ENCODE results near the gene FAM170A. TPM values are rescaled to one million over a fixed set of nuclear protein-coding genes. Genes with fewer than 3 reads are reported as not detected.

Gene FAM170A
- total RNA-seq, 6 experiments from 2014 or later: 0.19 to 0.24 TPM; not detected in 4

DNA sequence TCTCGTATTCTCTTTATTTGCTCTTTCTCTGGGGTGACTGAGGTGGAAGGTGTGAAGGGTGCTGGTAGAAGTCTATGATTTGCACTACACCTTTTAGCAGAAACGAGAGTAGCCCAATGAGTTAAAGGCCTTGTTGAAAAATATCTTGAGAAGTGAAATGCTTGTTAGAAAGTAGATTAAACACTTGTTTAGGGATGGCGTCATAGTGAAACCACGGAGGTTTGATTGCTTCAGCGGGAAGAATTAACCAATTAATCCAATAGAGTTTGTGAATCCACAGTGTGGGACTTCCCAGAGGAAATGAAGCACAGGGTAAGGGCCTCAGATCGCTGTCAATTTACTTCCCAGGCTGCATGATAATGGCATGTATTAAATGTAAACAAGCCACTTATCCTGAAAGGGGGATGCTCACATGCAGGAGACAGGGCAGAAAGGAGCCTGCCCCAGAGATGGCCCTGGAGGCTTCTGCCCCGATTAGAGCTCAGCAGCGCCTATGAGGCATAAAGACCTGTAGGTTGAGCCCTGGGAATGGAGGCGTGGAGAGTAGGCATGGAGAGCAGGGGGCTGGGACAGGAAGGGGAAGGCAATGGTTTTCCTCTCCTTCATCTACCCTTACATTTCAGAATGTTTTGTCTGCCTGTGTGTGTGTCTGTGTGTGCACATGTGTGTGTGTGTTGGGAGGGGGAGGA lies 1.5 kb downstream of the FAM170A start:
- 39% methylated on average over 9 of the region's 9 CpGs for WGBS (ENCODE audit: insufficient coverage, low coverage, low lambda C conversion rate, missing lambda C conversion rate)
- Histone ChIP-seq H3K4me1 (no peaks in the 10 kb centered on the region), H3K27me3 (no peaks in the 10 kb centered on the region), H3K4me3 (no peak overlapping the region), H3K27ac (no peak overlapping the region), H3K36me3 (no peaks in the 10 kb centered on the region), H3K9me3 (no peaks in the 10 kb centered on the region)
- ATAC-seq: no peak
- no peak for DNase-seq
- no peak for TF ChIP-seq POLR2A (IDR thresholded peaks at IDR 0.05)
- TF ChIP-seq, protein P1, sequence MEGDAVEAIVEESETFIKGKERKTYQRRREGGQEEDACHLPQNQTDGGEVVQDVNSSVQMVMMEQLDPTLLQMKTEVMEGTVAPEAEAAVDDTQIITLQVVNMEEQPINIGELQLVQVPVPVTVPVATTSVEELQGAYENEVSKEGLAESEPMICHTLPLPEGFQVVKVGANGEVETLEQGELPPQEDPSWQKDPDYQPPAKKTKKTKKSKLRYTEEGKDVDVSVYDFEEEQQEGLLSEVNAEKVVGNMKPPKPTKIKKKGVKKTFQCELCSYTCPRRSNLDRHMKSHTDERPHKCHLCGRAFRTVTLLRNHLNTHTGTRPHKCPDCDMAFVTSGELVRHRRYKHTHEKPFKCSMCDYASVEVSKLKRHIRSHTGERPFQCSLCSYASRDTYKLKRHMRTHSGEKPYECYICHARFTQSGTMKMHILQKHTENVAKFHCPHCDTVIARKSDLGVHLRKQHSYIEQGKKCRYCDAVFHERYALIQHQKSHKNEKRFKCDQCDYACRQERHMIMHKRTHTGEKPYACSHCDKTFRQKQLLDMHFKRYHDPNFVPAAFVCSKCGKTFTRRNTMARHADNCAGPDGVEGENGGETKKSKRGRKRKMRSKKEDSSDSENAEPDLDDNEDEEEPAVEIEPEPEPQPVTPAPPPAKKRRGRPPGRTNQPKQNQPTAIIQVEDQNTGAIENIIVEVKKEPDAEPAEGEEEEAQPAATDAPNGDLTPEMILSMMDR (IDR thresholded peaks at IDR 0.05): no peak
- intact Hi-C loops (cut with DNase I): no loop called here

DNA sequence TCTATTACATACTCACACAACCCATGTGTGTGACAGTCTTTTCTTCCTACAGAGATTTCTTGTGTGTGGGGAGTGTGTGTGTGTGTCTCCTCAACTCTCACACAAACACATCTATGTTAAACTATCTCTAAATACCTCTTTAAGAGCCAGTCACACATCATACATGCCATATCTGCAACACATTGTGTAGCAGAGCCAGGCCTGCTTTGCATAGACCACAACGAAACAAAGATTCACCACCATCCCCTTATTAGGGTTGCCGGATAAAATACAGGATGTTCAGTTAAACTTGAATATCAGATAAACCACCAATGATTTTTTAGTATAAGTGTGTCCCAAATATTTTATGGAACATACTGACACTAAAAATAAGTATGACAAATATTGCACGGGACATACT lies 2.3 kb downstream of the FAM170A start:
- no peak overlapping the region for H3K4me3 ChIP-seq
- DNase-seq (no peak), ATAC-seq (no peak)
- H3K27ac ChIP-seq: no peak overlapping the region
- no peaks in the 10 kb centered on the region for H3K9me3 ChIP-seq
- TF ChIP-seq, protein P1 (IDR thresholded peaks at IDR 0.05): no peak
- TF ChIP-seq POLR2A (IDR thresholded peaks at IDR 0.05): no peak
- 91% methylated on average over 3 of the region's 3 CpGs for WGBS (ENCODE audit: insufficient coverage, low coverage, low lambda C conversion rate, missing lambda C conversion rate)
- intact Hi-C loops (cut with DNase I): no loop called here
- no peaks in the 10 kb centered on the region for H3K27me3 ChIP-seq
- H3K4me1 ChIP-seq: no peaks in the 10 kb centered on the region
- no peaks in the 10 kb centered on the region for H3K36me3 ChIP-seq

DNA sequence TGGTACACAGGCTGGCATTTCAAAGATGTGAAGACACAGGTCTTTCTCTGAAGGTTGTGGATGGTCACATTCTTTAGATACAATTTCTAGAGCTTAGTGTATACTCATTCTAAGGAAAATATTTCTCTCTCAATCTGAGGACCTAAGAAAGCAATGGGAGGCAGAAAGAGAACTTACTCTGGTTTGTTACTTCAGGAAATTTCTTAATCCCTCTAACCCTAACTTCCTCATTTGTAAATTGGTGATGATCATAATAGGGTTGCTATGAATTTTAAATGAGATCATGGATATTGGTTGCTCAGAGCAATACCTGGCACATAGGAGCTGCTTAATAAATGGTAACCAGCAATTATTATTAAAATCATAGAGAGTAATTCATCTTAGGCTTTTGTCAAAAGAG lies 22.1 kb downstream of the FAM170A start:
- no peaks in the 10 kb centered on the region for H3K36me3 ChIP-seq
- intact Hi-C loops (cut with DNase I): no loop called here

DNA sequence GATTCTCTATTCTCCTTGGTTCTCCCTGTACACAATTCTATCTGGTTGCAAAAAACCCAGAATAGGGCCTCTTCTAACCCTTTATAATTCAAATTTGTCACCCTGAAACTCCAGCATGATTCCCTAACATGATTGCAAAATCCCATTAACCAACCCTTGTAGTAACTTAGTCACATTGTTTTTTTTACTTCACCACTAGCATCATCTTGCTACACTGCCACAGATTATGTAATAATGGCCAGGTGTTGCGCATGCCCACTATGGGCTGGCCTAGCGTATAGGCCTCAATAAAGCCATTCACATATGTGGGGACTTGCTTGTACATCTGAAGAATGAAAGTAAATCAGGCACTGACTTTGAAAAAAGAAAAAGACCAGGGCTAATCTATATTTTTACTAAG lies 25.7 kb downstream of the FAM170A start:
- ATAC-seq (no peak), DNase-seq (no peak)
- H3K36me3 ChIP-seq: no peaks in the 10 kb centered on the region
- H3K9me3 ChIP-seq: no peaks in the 10 kb centered on the region
- no peak overlapping the region for H3K4me3 ChIP-seq
- H3K27ac ChIP-seq: no peak overlapping the region
- no peaks in the 10 kb centered on the region for H3K27me3 ChIP-seq
- intact Hi-C loops (cut with DNase I): no loop called here
- TF ChIP-seq, protein P1 (IDR thresholded peaks at IDR 0.05): no peak
- no peak for TF ChIP-seq POLR2A (IDR thresholded peaks at IDR 0.05)
- H3K4me1 ChIP-seq: no peaks in the 10 kb centered on the region
- WGBS (ENCODE audit: insufficient coverage, low coverage, low lambda C conversion rate, missing lambda C conversion rate): 73% methylated on average over 2 of the region's 2 CpGs

More for the DNA sequence above, 22.1 kb downstream of the FAM170A start:
- DNase-seq (no peak), ATAC-seq (no peak)
- TF ChIP-seq, protein P1 (IDR thresholded peaks at IDR 0.05): no peak
- no peak for TF ChIP-seq POLR2A (IDR thresholded peaks at IDR 0.05)
- no peaks in the 10 kb centered on the region for H3K27me3 ChIP-seq
- no peaks in the 10 kb centered on the region for H3K9me3 ChIP-seq
- no peak overlapping the region for H3K4me3 ChIP-seq
- H3K4me1 ChIP-seq: no peaks in the 10 kb centered on the region
- H3K27ac ChIP-seq: no peak overlapping the region

DNA sequence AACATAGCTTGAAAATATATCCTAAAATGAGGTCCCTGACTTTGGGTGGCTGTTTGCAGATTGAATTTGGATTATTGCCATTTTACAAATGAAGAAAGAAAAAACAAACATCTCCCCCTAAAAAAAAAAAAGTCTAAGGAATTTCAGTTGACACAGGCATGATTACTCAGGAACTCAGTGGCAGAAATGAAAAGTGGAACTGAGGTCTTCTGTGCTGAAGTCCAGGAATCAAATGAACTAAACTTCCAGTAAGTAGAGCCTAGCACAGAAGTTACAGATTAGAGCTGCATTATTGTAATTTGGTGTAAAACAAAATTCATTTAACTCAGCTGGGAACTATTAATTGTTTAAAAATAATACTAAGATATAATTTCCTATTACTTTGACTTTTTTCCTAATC lies 26.7 kb downstream of the FAM170A start:
- no peak overlapping the region for H3K27ac ChIP-seq
- no peaks in the 10 kb centered on the region for H3K9me3 ChIP-seq
- no peak for ATAC-seq
- TF ChIP-seq, protein P1 (IDR thresholded peaks at IDR 0.05): no peak
- no peak for TF ChIP-seq POLR2A (IDR thresholded peaks at IDR 0.05)
- H3K27me3 ChIP-seq: no peaks in the 10 kb centered on the region
- no peak overlapping the region for H3K4me3 ChIP-seq
- no peaks in the 10 kb centered on the region for H3K36me3 ChIP-seq
- DNase-seq: no peak
- no peaks in the 10 kb centered on the region for H3K4me1 ChIP-seq
- intact Hi-C loops (cut with DNase I): no loop called here
